ENCODE results near the gene ADCY10.

Gene ADCY10

DNA sequence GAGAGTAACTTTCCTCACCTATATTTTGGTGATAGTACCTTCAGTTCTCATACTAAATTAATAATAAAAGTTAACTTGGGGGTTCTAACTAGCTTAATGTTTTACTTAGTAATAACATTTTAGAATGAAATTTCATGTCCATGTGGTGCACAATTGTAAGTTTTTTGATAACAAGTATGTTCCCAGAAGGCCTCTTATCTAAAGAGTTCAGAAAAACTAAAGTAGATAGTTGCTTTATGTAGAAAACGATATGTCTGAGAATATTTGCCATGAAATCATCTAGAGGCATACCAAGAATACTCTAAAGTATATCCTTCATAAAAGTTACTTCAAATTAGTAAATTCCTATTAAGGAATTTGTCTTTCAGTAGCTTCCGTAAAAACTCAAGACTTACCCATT, 10.2 kb upstream of the ADCY10 start:
- Histone ChIP-seq H4K20me1 (ENCODE audit: insufficient read depth) (no peaks in the 10 kb centered on the region), H3K79me2 (ENCODE audit: insufficient read depth, low read depth) (no peaks in the 10 kb centered on the region), H3K27ac (no peak overlapping the region)

DNA sequence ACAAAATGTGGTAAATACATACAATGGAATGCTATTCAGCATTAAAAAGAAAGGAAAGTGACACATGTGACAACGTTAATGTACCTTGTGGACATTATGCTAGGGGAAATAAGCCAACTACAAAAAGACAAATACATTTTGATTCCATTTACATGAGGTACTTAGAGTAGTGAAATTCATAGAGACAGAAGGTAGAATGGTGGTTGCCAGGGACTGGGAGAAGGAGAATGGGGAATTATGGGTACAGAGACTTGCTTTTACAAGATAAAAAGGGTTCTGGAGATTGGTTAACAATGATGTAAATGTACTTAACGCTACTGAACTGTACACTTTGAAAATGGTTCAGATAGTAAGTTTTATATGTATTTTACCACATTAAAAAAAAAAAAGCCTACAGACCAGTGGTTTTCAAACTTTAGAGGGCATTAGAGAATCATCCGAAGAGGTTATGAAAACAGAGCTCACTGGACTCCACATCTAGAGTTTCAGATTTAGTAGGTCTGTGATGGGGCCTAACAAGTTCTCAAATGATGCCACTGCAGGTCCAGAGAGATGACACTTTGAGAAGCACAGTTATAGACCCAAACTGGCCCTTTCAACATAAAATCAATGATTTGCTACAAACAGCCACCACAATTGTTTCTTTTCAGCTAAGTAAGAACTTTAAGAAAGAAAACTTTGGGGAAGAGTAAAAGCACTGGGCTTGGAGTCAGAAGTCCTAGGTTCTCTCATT, 9.6 kb upstream of the ADCY10 start:
- Histone ChIP-seq H3K4me1 (ENCODE audit: low read depth, poor library complexity, severe bottlenecking) (peaks cover 13% of the 10 kb centered on the region), H3K79me2 (ENCODE audit: insufficient read depth, low read depth) (no peaks in the 10 kb centered on the region), H3K36me3 (ENCODE audit: insufficient read depth) (no peaks in the 10 kb centered on the region; the same call in 1 of the 2 replicates), H3K4me2 (no peak overlapping the region), H4K20me1 (ENCODE audit: insufficient read depth) (no peaks in the 10 kb centered on the region), H3K27me3 (ENCODE audit: insufficient read depth, low read depth) (no peaks in the 10 kb centered on the region), H3K4me3 (IDR thresholded peaks at IDR 0.05; ENCODE audit: insufficient read depth, low read depth, low read length) (no peak overlapping the region), H3K27ac (no peak overlapping the region), H3K9ac (no peak overlapping the region), H2AFZ (ENCODE audit: low read depth) (no peak overlapping the region)
- TF ChIP-seq, protein P1, sequence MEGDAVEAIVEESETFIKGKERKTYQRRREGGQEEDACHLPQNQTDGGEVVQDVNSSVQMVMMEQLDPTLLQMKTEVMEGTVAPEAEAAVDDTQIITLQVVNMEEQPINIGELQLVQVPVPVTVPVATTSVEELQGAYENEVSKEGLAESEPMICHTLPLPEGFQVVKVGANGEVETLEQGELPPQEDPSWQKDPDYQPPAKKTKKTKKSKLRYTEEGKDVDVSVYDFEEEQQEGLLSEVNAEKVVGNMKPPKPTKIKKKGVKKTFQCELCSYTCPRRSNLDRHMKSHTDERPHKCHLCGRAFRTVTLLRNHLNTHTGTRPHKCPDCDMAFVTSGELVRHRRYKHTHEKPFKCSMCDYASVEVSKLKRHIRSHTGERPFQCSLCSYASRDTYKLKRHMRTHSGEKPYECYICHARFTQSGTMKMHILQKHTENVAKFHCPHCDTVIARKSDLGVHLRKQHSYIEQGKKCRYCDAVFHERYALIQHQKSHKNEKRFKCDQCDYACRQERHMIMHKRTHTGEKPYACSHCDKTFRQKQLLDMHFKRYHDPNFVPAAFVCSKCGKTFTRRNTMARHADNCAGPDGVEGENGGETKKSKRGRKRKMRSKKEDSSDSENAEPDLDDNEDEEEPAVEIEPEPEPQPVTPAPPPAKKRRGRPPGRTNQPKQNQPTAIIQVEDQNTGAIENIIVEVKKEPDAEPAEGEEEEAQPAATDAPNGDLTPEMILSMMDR (conservative IDR thresholded peaks at IDR 0.05; ENCODE audit: low read depth, low read length), result no peak

More for the DNA sequence above, 10.2 kb upstream of the ADCY10 start:
- no peak overlapping the region for H3K9ac ChIP-seq
- H3K36me3 ChIP-seq (ENCODE audit: insufficient read depth), result no peaks in the 10 kb centered on the region; the same call in 1 of the 2 replicates
- TF ChIP-seq, protein P1 (conservative IDR thresholded peaks at IDR 0.05; ENCODE audit: low read depth, low read length), result no peak
- H3K4me1 ChIP-seq (ENCODE audit: low read depth, poor library complexity, severe bottlenecking), result peaks cover 13% of the 10 kb centered on the region
- no peaks in the 10 kb centered on the region for H3K27me3 ChIP-seq (ENCODE audit: insufficient read depth, low read depth)
- H3K4me3 ChIP-seq (IDR thresholded peaks at IDR 0.05; ENCODE audit: insufficient read depth, low read depth, low read length), result no peak overlapping the region
- H2AFZ ChIP-seq (ENCODE audit: low read depth), result no peak overlapping the region
- H3K4me2 ChIP-seq, result no peak overlapping the region

DNA sequence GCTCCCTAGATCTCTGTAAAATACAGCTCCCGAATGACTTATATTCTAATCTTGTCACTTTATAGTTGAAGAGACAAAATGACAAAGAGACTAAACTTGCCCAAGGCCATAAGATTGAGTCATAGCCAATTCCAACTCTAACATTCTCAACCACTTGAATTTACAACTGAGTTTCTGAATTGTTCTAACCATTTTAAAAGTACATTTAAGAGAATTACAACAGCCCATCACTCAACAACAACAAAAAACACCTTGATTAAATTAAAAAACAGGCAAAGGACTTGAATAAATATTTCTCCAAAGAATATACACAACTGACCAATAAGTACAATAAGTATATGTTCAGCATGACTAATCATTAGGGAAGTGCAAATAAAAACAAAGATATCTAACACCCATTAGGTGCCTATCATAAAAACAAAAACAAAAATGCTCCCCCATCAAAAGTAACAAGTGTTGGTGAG, 8.7 kb upstream of the ADCY10 start:
- Histone ChIP-seq H3K36me3 (ENCODE audit: insufficient read depth) (no peaks in the 10 kb centered on the region; the same call in 1 of the 2 replicates), H3K27ac (no peak overlapping the region), H3K79me2 (ENCODE audit: insufficient read depth, low read depth) (no peaks in the 10 kb centered on the region), H4K20me1 (ENCODE audit: insufficient read depth) (no peaks in the 10 kb centered on the region), H3K27me3 (ENCODE audit: insufficient read depth, low read depth) (no peaks in the 10 kb centered on the region), H3K4me1 (ENCODE audit: low read depth, poor library complexity, severe bottlenecking) (peaks cover 13% of the 10 kb centered on the region), H3K9ac (no peak overlapping the region), H3K4me2 (no peak overlapping the region), H2AFZ (ENCODE audit: low read depth) (no peak overlapping the region), H3K4me3 (IDR thresholded peaks at IDR 0.05; ENCODE audit: insufficient read depth, low read depth, low read length) (no peak overlapping the region)
- TF ChIP-seq, protein P1 (conservative IDR thresholded peaks at IDR 0.05; ENCODE audit: low read depth, low read length), result no peak

DNA sequence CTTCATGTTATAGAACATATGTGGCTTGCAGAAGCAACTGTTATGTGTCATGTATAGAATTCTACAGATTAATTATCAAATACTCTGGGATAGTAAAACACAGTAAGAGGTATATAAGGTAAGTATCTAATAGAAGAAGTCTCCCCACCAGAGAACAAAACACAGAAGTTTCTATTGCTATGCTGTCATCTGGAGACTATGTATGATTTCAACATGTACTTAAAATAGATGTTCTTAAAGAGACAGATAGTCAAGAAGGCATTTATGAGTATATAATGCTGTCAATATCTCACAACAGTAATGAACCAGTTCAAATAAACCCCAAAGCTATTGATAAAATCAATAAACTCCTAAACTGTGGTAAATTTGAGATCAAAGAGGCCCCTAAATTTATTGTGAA, 8.1 kb upstream of the ADCY10 start:
- Histone ChIP-seq H4K20me1 (ENCODE audit: insufficient read depth) (no peaks in the 10 kb centered on the region), H3K4me1 (ENCODE audit: low read depth, poor library complexity, severe bottlenecking) (peaks cover 13% of the 10 kb centered on the region), H3K79me2 (ENCODE audit: insufficient read depth, low read depth) (no peaks in the 10 kb centered on the region), H2AFZ (ENCODE audit: low read depth) (no peak overlapping the region), H3K4me3 (IDR thresholded peaks at IDR 0.05; ENCODE audit: insufficient read depth, low read depth, low read length) (no peak overlapping the region), H3K36me3 (ENCODE audit: insufficient read depth) (no peaks in the 10 kb centered on the region; the same call in 1 of the 2 replicates), H3K4me2 (no peak overlapping the region), H3K27me3 (ENCODE audit: insufficient read depth, low read depth) (no peaks in the 10 kb centered on the region), H3K27ac (no peak overlapping the region), H3K9ac (no peak overlapping the region)
- TF ChIP-seq, protein P1 (conservative IDR thresholded peaks at IDR 0.05; ENCODE audit: low read depth, low read length), result no peak
